ENCODE results near the gene CASTOR1.

Gene CASTOR1

DNA sequence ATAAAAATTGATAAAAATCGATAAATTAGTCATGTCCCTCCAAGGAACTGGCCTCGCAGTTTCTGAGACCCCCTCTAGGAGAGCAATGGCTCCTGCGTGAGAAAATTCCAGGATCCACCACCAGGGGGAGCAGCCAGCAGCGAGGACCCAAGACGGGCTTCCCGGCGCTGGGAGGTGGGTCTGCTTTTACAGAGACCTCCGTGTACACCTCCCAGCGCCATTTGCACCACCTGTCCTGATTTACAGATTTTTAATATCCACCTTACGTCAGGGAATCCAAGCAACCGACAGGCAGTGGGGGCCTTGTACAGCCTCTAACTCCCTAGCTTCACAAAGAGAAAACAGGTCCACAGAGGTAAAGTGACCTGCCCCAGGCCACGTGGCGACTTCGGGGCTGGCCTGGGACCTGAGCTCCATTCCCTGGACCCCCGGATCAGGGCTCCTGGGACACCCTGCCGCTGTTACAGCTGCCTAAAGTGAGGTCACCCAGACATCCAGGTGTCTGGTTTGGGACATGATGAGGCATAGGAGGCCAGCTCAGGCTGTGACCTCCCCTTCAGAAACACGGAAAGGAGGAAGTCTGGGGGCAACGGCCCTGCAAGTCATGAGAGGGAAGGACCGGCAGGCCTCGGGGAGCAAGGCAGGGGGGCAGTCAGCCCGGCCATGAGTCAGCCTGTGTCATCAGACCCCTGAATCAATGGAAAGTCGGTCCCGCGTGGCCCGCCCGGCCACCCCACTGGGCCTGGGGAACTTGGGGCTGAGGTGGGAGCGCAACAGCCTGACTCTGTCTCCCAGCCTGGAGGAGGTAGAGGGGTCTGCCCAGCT lies 26.2 kb downstream of the CASTOR1 start:
- no peak for DNase-seq

DNA sequence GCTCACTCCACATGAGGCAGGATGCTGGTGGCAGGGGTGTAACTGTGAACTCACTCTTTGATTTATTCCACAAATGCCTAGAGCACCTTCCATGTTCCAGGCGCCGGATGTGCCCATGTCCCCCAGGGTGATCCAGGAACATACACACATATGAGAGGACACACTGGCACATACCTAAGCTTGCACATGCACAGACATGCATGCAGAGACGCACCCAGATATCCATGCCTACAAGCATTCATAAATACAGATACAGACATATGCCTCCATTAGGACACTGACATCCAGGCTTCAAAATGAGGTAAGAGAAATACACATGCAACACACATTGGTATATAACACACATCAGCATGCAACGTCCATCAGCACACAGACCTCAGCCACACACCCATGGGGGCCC lies 27.2 kb downstream of the CASTOR1 start:
- DNase-seq: no peak

GRCh38 chr22:30261134-30261533 lies 28.2 kb downstream of the CASTOR1 start:
- DNase-seq: no peak

DNA sequence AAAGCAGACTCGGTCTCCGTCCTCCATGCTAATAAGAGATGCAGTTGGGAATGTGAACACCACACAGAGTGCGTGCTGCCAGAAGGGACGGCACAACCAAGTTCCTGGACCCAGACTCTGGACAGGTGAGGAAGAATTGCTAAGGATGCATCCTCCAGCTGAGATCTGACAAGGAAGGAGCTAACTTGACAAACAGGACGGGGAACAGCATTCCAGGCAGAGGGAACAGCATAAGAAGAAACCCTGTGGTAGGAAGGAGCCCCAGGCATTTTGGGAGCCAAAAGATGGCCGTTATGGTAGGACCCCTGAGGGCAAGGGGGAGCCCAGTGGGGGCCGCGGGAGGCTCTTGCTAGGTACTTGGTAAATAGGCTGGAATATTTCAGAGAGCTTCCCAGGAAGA lies 28.6 kb downstream of the CASTOR1 start:
- DNase-seq: no peak

- no peak for DNase-seq
These were observed 29.0 kb downstream of the CASTOR1 start for GRCh38 chr22:30260276-30260675.

GRCh38 chr22:30254314-30254713 lies 35.0 kb downstream of the CASTOR1 start:
- no peak for DNase-seq

DNA sequence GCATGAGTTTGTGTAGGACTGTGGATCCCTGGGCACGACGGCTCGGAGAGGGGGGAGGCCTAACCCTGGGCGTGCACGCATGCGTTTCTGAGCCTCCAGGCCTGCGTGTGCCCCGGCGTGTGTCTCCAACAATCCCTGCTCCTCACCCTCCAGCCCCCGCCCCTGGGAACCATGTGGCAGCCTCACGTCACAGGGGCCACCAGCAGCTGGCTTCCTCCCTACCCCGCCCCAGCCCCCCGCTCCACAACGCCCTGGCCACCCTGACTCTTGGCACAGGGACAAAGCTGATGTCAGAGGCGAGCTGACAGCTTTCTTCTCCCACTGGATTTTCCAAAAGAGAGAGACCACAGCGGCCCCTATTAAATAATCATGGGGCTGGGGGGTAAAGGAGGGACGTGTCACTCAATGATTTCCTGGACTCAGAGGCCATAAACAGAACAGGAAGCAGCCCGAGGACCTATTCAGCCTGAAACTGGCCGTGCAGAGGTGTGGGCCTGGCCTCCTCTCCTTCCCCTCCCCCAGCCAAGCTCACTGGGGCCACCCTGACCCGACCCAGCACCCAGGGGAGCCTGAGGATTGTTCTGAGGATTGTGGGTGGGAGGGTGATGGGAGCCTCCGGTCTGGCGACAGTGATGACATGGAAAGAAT lies 36.0 kb downstream of the CASTOR1 start:
- DNase-seq: no peak

DNA sequence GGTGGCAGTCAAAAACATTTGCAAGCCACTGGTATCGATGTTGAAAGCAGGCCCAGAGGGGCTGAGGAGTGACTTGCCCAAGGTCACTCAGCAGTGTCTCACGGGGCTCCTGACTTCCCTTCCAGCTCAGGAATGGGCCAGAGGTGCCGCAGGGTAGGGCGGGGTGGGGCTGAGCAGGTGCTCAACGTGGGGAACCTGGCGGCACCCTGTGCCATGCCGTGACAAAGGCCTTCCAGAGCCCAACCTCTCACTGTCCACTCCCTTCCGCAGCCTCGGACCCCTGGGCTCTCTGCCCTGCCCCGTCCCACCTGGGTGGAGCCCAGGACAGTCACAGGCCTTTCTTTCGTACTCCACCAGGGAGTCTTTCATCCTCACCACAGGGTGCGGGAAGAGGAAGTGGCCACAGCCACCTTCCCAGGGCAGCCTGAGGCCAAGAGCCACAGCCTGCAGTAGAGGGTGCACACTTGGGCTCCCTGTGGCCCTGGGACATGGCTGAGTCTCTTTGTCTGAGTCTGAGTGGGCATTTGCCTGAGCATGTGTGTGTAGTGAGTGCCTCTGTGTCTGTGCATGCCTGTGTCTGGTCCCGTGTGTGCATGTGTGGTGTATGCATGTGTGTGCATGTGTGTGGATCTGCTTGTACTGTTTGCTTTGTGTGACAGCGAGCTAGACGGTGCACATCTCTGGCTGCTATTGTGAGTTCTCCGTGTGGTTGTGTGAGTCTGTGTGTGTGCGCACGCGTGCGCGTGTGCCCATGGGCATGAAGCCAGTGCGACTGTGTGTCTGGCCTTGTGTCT lies 36.7 kb downstream of the CASTOR1 start:
- no peak for DNase-seq

DNA sequence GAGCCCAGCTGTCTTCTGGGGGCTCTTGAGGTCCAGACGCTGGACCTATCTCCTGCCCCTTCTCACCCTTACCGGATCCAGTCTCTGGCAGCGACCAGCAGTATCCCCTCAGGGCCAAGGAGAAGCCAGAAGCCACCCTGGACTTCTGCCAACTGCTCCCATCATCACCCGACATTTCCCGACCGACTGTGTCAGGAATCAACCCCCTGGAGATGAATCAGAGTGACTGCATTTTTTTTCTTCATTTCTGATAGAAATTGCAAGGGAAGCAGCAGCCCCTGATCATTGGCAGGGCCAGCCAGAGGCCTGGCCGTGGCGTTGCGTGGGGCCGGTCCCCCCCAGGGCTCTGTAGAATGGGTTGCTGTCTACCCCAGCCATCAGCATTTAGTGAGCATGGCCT lies 37.6 kb downstream of the CASTOR1 start:
- DNase-seq: no peak

- no peak for DNase-seq
These were observed 38.5 kb downstream of the CASTOR1 start for GRCh38 chr22:30250661-30251267.

- DNase-seq: no peak
These were observed 39.2 kb downstream of the CASTOR1 start for GRCh38 chr22:30250039-30250565.

- DNase-seq: no peak
These were observed 40.0 kb downstream of the CASTOR1 start for GRCh38 chr22:30249049-30250038.

DNA sequence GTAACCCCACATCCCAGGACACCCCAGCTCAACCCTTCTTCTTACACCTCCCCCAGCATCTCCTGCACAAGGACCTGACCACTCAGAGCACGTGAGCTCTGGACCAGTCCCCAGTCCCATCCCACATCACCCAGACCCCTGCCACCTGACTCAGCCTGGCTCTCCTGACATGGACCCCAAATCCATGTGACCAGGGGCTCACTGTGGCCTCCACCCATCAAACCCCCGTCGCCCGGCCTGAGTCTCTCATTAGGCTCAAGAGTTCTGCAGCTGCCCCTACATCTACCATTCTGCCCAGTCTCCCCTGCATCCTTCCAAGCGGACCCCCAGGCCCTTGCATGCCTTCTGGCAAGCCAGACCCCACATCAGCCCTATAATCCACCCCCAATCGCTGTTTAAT lies 40.8 kb downstream of the CASTOR1 start:
- DNase-seq: no peak

DNA sequence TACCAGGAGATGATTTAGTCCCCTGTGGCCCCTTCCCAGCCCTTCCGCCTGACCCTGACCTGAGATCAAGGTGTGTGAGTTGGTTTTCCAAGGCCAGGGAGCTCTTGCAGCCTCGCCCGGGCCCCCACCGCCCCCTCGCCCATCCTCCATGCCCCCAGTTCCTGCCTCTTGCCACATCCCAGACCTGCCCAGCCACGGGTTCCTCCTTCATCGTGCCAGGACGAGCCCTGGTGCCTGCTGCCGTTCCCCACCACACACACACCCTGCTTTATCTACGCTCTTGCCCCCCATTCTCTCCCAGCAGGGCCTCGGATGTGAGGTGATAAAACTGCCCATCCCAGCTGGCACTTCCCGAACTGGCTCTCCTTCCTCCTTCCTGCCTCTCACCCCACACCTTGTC lies 41.3 kb downstream of the CASTOR1 start:
- no peak for DNase-seq

- DNase-seq: no peak
These were observed 41.7 kb downstream of the CASTOR1 start for GRCh38 chr22:30247561-30247960.

GRCh38 chr22:30246814-30247376 lies 42.4 kb downstream of the CASTOR1 start:
- DNase-seq: no peak

DNA sequence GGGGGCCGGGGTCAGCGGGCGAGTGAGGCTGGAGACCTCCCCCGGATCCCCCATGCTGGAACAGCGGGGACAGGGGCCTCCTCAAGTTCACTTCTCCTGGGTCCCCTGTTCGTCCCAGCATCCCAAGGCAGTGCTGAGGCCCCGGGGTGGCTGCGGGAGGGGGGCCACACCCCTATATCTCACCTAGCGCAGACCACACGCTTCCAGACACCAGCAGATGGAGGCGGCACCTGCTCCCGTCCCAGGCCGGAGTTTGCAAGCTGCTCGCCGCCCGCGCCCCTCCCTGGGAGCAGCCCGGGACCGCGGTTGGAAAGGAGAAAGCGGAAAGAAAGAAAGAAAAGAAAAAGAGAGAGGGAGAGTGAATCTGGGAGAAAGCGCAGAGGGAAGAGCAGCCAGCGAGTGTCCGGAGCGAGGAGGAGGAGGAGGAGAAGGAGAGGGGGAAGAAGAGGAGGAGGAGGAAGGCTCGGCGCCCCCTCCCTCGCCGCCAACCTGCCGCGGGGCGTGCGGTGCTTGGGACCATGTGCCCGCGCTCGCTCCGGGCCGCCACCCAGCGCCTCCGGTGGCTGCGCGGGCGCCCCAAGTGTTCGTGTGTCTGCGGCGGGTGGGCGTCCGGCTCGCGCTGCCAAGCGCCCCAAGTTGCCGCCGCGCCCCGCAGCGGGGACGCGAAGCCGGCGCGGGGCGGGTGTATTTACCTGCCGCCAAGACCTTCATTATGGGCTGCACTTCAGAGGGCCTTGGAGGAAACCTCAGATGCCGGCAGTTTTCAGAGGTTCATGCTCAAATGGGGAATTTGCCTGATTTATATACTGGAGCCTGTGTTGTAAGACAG lies 43.1 kb downstream of the CASTOR1 start, which contains the start of gene LIF:
Gene LIF, minus strand, starts transcription at position 775 of the 829 bp plus-strand sequence. Its CDS starts 64 bp downstream, at position 711.
- no peak for DNase-seq

DNA sequence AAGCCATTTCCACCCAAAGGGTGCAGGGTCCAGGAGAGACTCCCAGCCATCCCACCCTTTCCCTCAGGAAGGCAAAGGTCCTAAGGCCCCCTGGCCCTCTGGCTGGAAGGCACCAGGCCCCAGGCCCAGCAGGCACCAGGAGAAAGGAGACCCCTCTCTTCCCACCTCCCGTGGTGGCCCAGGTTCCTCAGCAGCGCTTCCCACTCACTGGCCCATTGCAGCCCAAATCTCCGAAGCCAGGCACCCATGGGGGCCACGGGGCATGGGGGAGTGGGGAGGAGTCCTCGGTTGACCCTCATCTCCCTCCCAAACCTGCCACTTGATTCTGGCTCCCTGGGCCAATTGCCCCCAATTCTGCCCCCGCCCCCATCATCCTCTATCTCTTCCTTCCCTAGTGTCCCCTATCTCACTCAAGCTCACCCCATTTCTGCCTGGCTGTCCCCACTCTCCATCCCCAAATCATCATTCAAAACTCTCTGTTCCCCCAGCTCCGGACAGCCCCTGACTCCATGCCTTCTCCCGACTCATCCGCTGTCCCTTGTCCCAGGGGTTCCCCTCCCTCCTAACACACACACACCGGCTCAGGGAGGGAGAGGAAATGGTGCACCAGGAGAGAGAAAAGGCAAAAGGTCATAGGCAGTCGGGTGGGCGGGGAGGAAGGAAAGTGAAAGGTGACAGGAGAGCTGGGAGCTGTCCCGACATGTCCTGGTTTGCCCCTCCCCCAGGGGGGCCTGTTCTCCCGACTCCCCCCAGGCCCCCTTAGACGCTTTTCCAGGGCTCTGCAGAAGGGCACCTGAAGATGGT lies 43.9 kb downstream of the CASTOR1 start:
- DNase-seq: no peak

DNA sequence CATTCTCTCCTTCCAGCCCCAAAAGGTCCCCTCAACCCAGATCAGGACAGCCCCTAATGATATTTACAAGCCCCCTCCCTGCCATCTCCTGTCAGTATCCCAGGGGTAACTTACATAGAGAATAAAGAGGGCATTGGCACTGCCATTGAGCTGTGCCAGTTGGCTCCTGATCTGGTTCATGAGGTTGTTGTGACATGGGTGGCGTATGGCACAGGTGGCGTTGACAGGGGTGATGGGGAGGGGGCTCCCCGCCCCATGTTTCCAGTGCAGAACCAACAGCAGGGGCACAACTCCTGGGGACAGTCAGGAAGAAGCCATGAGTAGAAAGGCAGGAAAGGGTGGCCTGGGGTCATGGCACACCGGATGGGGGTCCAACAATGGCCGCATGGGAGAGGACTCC lies 44.7 kb downstream of the CASTOR1 start:
- DNase-seq: no peak
